Loucy (cell line): ENCODE measurements around the gene PPFIBP1.

Source experiments
- H2AFZ ChIP-seq: fragments of 200-600 bp; sonication (generic); 2 replicates; pipeline ENCODE4 v1.6.0; 2016; ENCODE audit warnings: antibody characterized with exemption, mild to moderate bottlenecking, low read length, moderate library complexity
- H3F3A ChIP-seq: fragments of 200-600 bp; 2 replicates; pipeline ENCODE4 v1.6.0; 2016; ENCODE audit warnings: antibody characterized with exemption, low read depth, mild to moderate bottlenecking
- H3K27me3 ChIP-seq: fragments of 200-600 bp; sonication (generic); 2 replicates; pipeline ENCODE4 v1.6.1; 2014; ENCODE audit warnings: low read length, mild to moderate bottlenecking; ENCODE audit not compliant: insufficient read depth, poor library complexity, severe bottlenecking
- H3K36me3 ChIP-seq: fragments of 200-600 bp; sonication (generic); 2 replicates; pipeline ENCODE4 v1.6.1; 2016; ENCODE audit warnings: low read length; ENCODE audit not compliant: insufficient read depth
- H3K4me1 ChIP-seq: fragments of 200-600 bp; sonication (generic); 2 replicates; pipeline ENCODE4 v1.5.1; 2014; ENCODE audit warnings: low read length, mild to moderate bottlenecking; ENCODE audit not compliant: insufficient read depth, poor library complexity, severe bottlenecking
- H3K4me2 ChIP-seq: fragments of 200-600 bp; sonication (generic); 2 replicates; pipeline ENCODE4 v1.6.0; 2014; ENCODE audit warnings: antibody characterized with exemption, low read length, low read depth, mild to moderate bottlenecking; ENCODE audit not compliant: poor library complexity, severe bottlenecking
- H3K4me3 ChIP-seq: fragments of 200-600 bp; sonication (generic); 2 replicates; pipeline ENCODE4 v1.5.1; 2014; ENCODE audit warnings: low read length, mild to moderate bottlenecking, mixed read lengths; ENCODE audit not compliant: poor library complexity, severe bottlenecking
- H3K79me2 ChIP-seq: fragments of 200-600 bp; sonication (generic); 2 replicates; pipeline ENCODE4 v1.6.1; 2014; ENCODE audit warnings: low read length; ENCODE audit not compliant: insufficient read depth
- H3K9ac ChIP-seq: fragments of 200-600 bp; sonication (generic); 2 replicates; pipeline ENCODE4 v1.6.0; 2014; ENCODE audit warnings: mild to moderate bottlenecking, low read depth, low read length, moderate library complexity; ENCODE audit not compliant: poor library complexity, severe bottlenecking
- H3K9me2 ChIP-seq: fragments of 200-600 bp; sonication (generic); replicated peaks from 2 replicates; pipeline ENCODE4 v1.6.1; 2016; ENCODE audit warnings: low read depth, low read length, mixed read lengths
- H3K9me3 ChIP-seq: fragments of 200-600 bp; sonication (generic); 2 replicates; pipeline ENCODE4 v1.6.1; 2014; ENCODE audit warnings: mild to moderate bottlenecking, antibody characterized with exemption, low read length, low read depth; ENCODE audit not compliant: insufficient read depth
- H4K20me1 ChIP-seq: fragments of 200-600 bp; sonication (generic); 2 replicates; pipeline ENCODE4 v1.6.0; 2014; ENCODE audit warnings: antibody characterized with exemption, low read length, mild to moderate bottlenecking; ENCODE audit not compliant: insufficient read depth, poor library complexity, severe bottlenecking
- EZH2phosphoT487 ChIP-seq: fragments of 200-600 bp; IDR thresholded peaks from 2 replicates; pipeline ENCODE4 v1.6.1; 2018; ENCODE audit warnings: antibody characterized with exemption, mild to moderate bottlenecking, moderate library complexity, borderline replicate concordance
- TF ChIP-seq, protein P1 (sequence below): fragments of 200-600 bp; sonication (generic); conservative IDR thresholded peaks from 2 replicates; pipeline ENCODE4 v1.5.1; 2014; ENCODE audit warnings: mild to moderate bottlenecking, antibody characterized with exemption, low read length

The PPFIBP1 gene

DNA sequence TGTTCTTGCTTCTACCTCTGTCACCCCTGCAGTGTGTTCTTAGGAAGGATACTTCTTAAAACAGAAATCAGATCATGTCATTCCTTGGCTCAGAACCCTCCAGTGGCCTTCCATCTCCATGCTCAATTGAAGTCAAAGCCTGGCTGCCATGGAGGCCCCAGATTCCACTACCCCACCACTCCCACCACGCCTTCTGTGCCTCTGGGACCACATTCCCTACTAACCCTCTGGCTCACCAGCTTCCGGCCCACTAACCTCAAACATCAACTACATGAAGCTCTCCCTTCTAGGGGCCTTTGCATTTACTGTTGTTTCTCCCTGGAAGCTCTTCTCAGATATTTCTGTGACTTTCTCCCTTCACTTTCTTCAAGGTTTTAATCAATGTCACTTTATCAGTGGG lies 96.1 kb downstream of the PPFIBP1 start:
- Histone ChIP-seq H3K9me2 (no peaks in the 10 kb centered on the region), H3K4me3 (no peak overlapping the region), H3K79me2 (0 out of 2 replicates have a peak, but pooled peaks cover 5% of the 10 kb centered on the region), H3K4me2 (no peak overlapping the region), H3K27me3 (no peaks in the 10 kb centered on the region), H3K36me3 (no peaks in the 10 kb centered on the region), H3K4me1 (peaks cover 43% of the 10 kb centered on the region), H3K9me3 (no peaks in the 10 kb centered on the region), H3K9ac (no peak overlapping the region), H2AFZ (no peak overlapping the region), H4K20me1 (no peaks in the 10 kb centered on the region), H3F3A (no peaks in the 10 kb centered on the region)
- TF ChIP-seq EZH2phosphoT487, result no peak
- TF ChIP-seq, protein P1, sequence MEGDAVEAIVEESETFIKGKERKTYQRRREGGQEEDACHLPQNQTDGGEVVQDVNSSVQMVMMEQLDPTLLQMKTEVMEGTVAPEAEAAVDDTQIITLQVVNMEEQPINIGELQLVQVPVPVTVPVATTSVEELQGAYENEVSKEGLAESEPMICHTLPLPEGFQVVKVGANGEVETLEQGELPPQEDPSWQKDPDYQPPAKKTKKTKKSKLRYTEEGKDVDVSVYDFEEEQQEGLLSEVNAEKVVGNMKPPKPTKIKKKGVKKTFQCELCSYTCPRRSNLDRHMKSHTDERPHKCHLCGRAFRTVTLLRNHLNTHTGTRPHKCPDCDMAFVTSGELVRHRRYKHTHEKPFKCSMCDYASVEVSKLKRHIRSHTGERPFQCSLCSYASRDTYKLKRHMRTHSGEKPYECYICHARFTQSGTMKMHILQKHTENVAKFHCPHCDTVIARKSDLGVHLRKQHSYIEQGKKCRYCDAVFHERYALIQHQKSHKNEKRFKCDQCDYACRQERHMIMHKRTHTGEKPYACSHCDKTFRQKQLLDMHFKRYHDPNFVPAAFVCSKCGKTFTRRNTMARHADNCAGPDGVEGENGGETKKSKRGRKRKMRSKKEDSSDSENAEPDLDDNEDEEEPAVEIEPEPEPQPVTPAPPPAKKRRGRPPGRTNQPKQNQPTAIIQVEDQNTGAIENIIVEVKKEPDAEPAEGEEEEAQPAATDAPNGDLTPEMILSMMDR, result no peak

DNA sequence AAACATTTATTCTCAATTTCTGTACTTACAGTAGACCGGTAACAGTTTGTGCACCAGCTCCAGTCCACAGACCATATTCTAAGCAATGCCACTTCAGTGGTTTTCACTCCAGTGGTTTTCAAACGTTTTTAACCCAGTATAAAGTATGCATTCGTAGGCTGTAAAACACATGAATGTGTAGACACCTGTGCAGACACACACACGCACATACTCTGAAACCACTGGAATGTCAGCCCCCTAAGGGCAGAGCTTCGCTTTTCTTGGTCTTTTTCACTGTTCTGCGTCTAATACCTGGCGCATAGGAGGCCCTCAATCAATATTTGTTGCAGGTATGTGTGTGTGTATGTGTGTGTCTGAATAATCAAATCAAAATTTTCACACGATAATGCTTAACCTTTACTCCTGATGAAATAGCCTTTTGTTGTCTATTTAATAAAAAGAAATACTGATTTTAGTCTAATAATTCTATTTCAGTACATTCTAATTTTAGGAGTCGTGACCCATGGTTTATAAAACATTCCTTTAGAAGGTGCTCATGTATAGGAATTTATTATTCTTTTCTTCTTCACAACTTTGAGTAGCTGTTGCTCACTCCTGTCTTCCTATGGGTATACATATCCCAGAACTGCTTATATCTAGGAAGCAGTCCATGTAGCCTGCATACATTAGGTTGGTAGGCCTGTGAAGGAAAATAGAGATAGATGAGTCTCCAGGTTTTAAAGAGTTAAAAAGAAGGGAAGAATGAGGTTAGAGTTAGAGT lies 98.6 kb downstream of the PPFIBP1 start:
- H3K9me3 ChIP-seq, result no peaks in the 10 kb centered on the region
- no peaks in the 10 kb centered on the region for H3K9me2 ChIP-seq
- H4K20me1 ChIP-seq, result no peaks in the 10 kb centered on the region
- H3K36me3 ChIP-seq, result no peaks in the 10 kb centered on the region
- H3K27me3 ChIP-seq, result no peaks in the 10 kb centered on the region
- no peak overlapping the region for H3K9ac ChIP-seq
- 0 out of 2 replicates have a peak, but pooled peaks cover 5% of the 10 kb centered on the region for H3K79me2 ChIP-seq
- H3F3A ChIP-seq, result no peaks in the 10 kb centered on the region
- H3K4me3 ChIP-seq, result no peak overlapping the region
- H3K4me1 ChIP-seq, result peaks cover 45% of the 10 kb centered on the region
- no peak overlapping the region for H3K4me2 ChIP-seq
- no peak overlapping the region for H2AFZ ChIP-seq
- TF ChIP-seq, protein P1, result no peak
- no peak for TF ChIP-seq EZH2phosphoT487

DNA sequence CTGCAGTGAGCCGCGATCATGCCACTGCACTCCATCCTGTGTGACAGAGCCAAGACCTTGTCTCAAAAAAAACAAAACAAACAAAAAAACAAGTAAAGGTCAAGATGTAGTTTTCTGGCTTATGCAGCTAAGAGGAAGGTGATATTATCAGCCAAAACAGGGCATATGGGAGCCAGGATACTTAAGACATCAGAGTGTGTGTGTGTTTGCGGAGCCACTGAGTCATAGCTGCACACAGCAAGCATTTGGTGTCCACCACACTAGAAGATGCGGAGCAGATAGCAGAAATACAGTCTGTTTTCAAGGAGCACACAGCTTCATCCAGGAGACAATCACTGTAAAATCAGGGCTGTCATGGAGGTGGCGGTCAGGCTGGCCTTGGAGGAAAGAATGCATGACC lies 99.6 kb downstream of the PPFIBP1 start:
- Histone ChIP-seq H3F3A (no peaks in the 10 kb centered on the region), H2AFZ (no peak overlapping the region), H3K9me2 (no peaks in the 10 kb centered on the region), H4K20me1 (no peaks in the 10 kb centered on the region), H3K79me2 (0 out of 2 replicates have a peak, but pooled peaks cover 5% of the 10 kb centered on the region), H3K4me3 (no peak overlapping the region), H3K36me3 (no peaks in the 10 kb centered on the region), H3K4me1 (peaks cover 51% of the 10 kb centered on the region), H3K9ac (no peak overlapping the region), H3K9me3 (no peaks in the 10 kb centered on the region), H3K27me3 (no peaks in the 10 kb centered on the region), H3K4me2 (no peak overlapping the region)
- no peak for TF ChIP-seq EZH2phosphoT487
- TF ChIP-seq, protein P1, result no peak
